HepG2 (cell line): ENCODE data around the gene DNASE1L2. TPM values are rescaled to one million over a fixed set of nuclear protein-coding genes. Genes with fewer than 3 reads are reported as not detected.

Source experiments
- EEA1 ChIP-seq: sonication (generic); formaldehyde crosslinking; IDR thresholded peaks from 2 replicates; pipeline ENCODE4 v1.5.1; 2020; ENCODE audit warnings: mild to moderate bottlenecking, missing genetic modification reagents, borderline replicate concordance
- FOXC1 ChIP-seq: sonication (generic); formaldehyde crosslinking; IDR thresholded peaks from 2 replicates; pipeline ENCODE4 v1.8.0; 2022; ENCODE audit warnings: mild to moderate bottlenecking, missing genetic modification reagents, borderline replicate concordance
- GTF3A ChIP-seq: sonication (generic); formaldehyde crosslinking; conservative IDR thresholded peaks from 2 replicates; pipeline ENCODE4 v1.4.0; 2020; ENCODE audit warnings: mild to moderate bottlenecking, missing genetic modification reagents
- HMGA1 ChIP-seq: sonication (generic); formaldehyde crosslinking; conservative IDR thresholded peaks from 2 replicates; pipeline ENCODE4 v1.4.0; 2020; ENCODE audit warnings: missing genetic modification reagents
- RARA ChIP-seq: IDR thresholded peaks from 2 replicates; pipeline ENCODE4 v1.6.1; 2016; ENCODE audit warnings: missing genetic modification reagents, missing compliant biosample characterization
- RBM39 ChIP-seq: fragments of 200-400 bp; formaldehyde crosslinking; IDR thresholded peaks from one replicate; pipeline ENCODE4 v1.6.1; 2018; ENCODE audit warnings: antibody characterized with exemption, mild to moderate bottlenecking, low read depth, low read length; ENCODE audit not compliant: poor library complexity, severe bottlenecking
- REXO4 ChIP-seq: sonication (generic); formaldehyde crosslinking; IDR thresholded peaks from 2 replicates; pipeline ENCODE4 v1.8.0; 2022; ENCODE audit warnings: missing genetic modification reagents, mild to moderate bottlenecking, borderline replicate concordance
- SMC3 ChIP-seq: IDR thresholded peaks from 2 replicates; pipeline ENCODE4 v1.6.1; 2011; ENCODE audit warnings: low read length, improper control_type of control experiment
- SRSF9 ChIP-seq: fragments of 200-400 bp; formaldehyde crosslinking; IDR thresholded peaks from 2 replicates; pipeline ENCODE4 v1.6.1; 2018; ENCODE audit warnings: borderline replicate concordance, mild to moderate bottlenecking, low read depth, low read length; ENCODE audit not compliant: insufficient read depth, poor library complexity, severe bottlenecking
- SUZ12 ChIP-seq: fragments of 150-350 bp; IDR thresholded peaks from 2 replicates; pipeline ENCODE4 v1.6.1; 2014; ENCODE audit warnings: low read depth, low read length
- TRAFD1 ChIP-seq: sonication (generic); formaldehyde crosslinking; IDR thresholded peaks from 2 replicates; pipeline ENCODE4 v1.5.1; 2020; ENCODE audit warnings: missing genetic modification reagents, mild to moderate bottlenecking, borderline replicate concordance
- ZBTB14 ChIP-seq: sonication (generic); formaldehyde crosslinking; IDR thresholded peaks from 2 replicates; pipeline ENCODE4 v1.4.0; 2020; ENCODE audit warnings: missing genetic modification reagents
- ZNF232 ChIP-seq: sonication (generic); formaldehyde crosslinking; IDR thresholded peaks from 2 replicates; pipeline ENCODE4 v1.4.0; 2020; ENCODE audit warnings: missing genetic modification reagents, borderline replicate concordance
- ZNF441 ChIP-seq: sonication (generic); formaldehyde crosslinking; IDR thresholded peaks from 2 replicates; pipeline ENCODE4 v1.7.0; 2021; ENCODE audit warnings: missing genetic modification reagents, borderline replicate concordance
- ZNF749 ChIP-seq: sonication (generic); formaldehyde crosslinking; IDR thresholded peaks from 2 replicates; pipeline ENCODE4 v1.8.0; 2022; ENCODE audit warnings: mild to moderate bottlenecking, missing genetic modification reagents, moderate library complexity, borderline replicate concordance
- polyA plus RNA-seq, 8 experiments: library from polyadenylated mRNA; depleted of rRNA in 3 of 8; stranded (reverse) in 7 of 8; unstranded in 1 of 8; fragments of >200 nt; fragmentation: Illumina TruSeq in 4 of 8; extraction: Trizol in 4 of 8; gene quantifications; 2 replicates each; pipeline versions ENCODE4 v1.2.1 to v1.2.3, GENCODE V29; 2011 to 2016; ENCODE audit warnings: low read depth in 4 of 8, missing spikeins in 1 of 8, mixed read lengths in 1 of 8; ENCODE audit not compliant: insufficient read depth in 1 of 8
- total RNA-seq, 5 experiments: library from RNA; depleted of rRNA; stranded (reverse); fragments of >200 nt; fragmentation: Illumina TruSeq; extraction: Trizol; gene quantifications; 2 replicates each; pipeline ENCODE4 v1.2.3, GENCODE V29; 2016; ENCODE audit warnings: low read depth in 1 of 5
- TF ChIP-seq, protein P1 (sequence below): sonication (generic); formaldehyde crosslinking; IDR thresholded peaks from 2 replicates; pipeline ENCODE4 v1.4.0; 2020; ENCODE audit warnings: missing genetic modification reagents, borderline replicate concordance
- TF ChIP-seq, protein P2 (sequence below): sonication (generic); formaldehyde crosslinking; IDR thresholded peaks from 2 replicates; pipeline ENCODE4 v1.8.1; 2023; ENCODE audit warnings: mild to moderate bottlenecking, missing genetic modification reagents
- TF ChIP-seq, protein P3 (sequence below): sonication (generic); formaldehyde crosslinking; IDR thresholded peaks from 2 replicates; pipeline ENCODE4 v1.9.0; 2022; ENCODE audit warnings: missing genetic modification reagents, mild to moderate bottlenecking, borderline replicate concordance

Gene DNASE1L2
- total and polyA plus RNA-seq, 2 of the 13 experiments (the other 11 are each of a cell fraction or from before 2014, with no cell fraction given), result 0.44 to 0.50 TPM

- TF ChIP-seq RBM39, result peak; percentile 78
- TF ChIP-seq ZBTB14 (CRISPR knock-in tag), result no peak
- TF ChIP-seq REXO4 (CRISPR knock-in tag), result no peak
- TF ChIP-seq, protein P1, sequence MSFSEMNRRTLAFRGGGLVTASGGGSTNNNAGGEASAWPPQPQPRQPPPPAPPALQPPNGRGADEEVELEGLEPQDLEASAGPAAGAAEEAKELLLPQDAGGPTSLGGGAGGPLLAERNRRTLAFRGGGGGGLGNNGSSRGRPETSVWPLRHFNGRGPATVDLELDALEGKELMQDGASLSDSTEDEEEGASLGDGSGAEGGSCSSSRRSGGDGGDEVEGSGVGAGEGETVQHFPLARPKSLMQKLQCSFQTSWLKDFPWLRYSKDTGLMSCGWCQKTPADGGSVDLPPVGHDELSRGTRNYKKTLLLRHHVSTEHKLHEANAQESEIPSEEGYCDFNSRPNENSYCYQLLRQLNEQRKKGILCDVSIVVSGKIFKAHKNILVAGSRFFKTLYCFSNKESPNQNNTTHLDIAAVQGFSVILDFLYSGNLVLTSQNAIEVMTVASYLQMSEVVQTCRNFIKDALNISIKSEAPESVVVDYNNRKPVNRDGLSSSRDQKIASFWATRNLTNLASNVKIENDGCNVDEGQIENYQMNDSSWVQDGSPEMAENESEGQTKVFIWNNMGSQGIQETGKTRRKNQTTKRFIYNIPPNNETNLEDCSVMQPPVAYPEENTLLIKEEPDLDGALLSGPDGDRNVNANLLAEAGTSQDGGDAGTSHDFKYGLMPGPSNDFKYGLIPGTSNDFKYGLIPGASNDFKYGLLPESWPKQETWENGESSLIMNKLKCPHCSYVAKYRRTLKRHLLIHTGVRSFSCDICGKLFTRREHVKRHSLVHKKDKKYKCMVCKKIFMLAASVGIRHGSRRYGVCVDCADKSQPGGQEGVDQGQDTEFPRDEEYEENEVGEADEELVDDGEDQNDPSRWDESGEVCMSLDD (CRISPR knock-in tag), result no peak
- no peak for TF ChIP-seq ZNF232 (CRISPR knock-in tag)
- TF ChIP-seq TRAFD1 (CRISPR knock-in tag), result no peak
- TF ChIP-seq SUZ12, result no peak
- no peak for TF ChIP-seq FOXC1 (CRISPR knock-in tag)
- no peak for TF ChIP-seq SMC3
- no peak for TF ChIP-seq GTF3A (CRISPR knock-in tag)
- no peak for TF ChIP-seq SRSF9
- no peak for TF ChIP-seq EEA1 (CRISPR knock-in tag)
- no peak for TF ChIP-seq ZNF441 (CRISPR knock-in tag)
- no peak for TF ChIP-seq ZNF749
- no peak for TF ChIP-seq RARA (CRISPR knock-in tag)
- TF ChIP-seq, protein P2, sequence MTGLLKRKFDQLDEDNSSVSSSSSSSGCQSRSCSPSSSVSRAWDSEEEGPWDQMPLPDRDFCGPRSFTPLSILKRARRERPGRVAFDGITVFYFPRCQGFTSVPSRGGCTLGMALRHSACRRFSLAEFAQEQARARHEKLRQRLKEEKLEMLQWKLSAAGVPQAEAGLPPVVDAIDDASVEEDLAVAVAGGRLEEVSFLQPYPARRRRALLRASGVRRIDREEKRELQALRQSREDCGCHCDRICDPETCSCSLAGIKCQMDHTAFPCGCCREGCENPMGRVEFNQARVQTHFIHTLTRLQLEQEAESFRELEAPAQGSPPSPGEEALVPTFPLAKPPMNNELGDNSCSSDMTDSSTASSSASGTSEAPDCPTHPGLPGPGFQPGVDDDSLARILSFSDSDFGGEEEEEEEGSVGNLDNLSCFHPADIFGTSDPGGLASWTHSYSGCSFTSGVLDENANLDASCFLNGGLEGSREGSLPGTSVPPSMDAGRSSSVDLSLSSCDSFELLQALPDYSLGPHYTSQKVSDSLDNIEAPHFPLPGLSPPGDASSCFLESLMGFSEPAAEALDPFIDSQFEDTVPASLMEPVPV (CRISPR knock-in tag), result no peak
- TF ChIP-seq, protein P3, sequence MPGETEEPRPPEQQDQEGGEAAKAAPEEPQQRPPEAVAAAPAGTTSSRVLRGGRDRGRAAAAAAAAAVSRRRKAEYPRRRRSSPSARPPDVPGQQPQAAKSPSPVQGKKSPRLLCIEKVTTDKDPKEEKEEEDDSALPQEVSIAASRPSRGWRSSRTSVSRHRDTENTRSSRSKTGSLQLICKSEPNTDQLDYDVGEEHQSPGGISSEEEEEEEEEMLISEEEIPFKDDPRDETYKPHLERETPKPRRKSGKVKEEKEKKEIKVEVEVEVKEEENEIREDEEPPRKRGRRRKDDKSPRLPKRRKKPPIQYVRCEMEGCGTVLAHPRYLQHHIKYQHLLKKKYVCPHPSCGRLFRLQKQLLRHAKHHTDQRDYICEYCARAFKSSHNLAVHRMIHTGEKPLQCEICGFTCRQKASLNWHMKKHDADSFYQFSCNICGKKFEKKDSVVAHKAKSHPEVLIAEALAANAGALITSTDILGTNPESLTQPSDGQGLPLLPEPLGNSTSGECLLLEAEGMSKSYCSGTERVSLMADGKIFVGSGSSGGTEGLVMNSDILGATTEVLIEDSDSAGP (CRISPR knock-in tag), result peak; percentile 40; the same call in 1 of the 2 replicates
- TF ChIP-seq HMGA1, result no peak
These were observed 2.0 kb downstream of the DNASE1L2 start (continued) for GRCh38 chr16:2238150-2238837.
